ENCODE measurements around the gene C8A.

Gene C8A

GRCh38 chr1:56894014-56894413 lies 39.4 kb downstream of the C8A start:
- TF ChIP-seq, protein P1, sequence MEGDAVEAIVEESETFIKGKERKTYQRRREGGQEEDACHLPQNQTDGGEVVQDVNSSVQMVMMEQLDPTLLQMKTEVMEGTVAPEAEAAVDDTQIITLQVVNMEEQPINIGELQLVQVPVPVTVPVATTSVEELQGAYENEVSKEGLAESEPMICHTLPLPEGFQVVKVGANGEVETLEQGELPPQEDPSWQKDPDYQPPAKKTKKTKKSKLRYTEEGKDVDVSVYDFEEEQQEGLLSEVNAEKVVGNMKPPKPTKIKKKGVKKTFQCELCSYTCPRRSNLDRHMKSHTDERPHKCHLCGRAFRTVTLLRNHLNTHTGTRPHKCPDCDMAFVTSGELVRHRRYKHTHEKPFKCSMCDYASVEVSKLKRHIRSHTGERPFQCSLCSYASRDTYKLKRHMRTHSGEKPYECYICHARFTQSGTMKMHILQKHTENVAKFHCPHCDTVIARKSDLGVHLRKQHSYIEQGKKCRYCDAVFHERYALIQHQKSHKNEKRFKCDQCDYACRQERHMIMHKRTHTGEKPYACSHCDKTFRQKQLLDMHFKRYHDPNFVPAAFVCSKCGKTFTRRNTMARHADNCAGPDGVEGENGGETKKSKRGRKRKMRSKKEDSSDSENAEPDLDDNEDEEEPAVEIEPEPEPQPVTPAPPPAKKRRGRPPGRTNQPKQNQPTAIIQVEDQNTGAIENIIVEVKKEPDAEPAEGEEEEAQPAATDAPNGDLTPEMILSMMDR (IDR thresholded peaks at IDR 0.05; ENCODE audit: low read depth, low read length): no peak
- TF ChIP-seq POLR2A (IDR thresholded peaks at IDR 0.05; ENCODE audit: extremely low read depth, insufficient read length) (no peak), MYC (IDR thresholded peaks at IDR 0.05; ENCODE audit: low read depth, low read length) (no peak), MAX (IDR thresholded peaks at IDR 0.05; ENCODE audit: low read depth, low read length) (no peak)
- no peak overlapping the region for H3K4me3 ChIP-seq (ENCODE audit: low read depth, low read length)
- DNase-seq (ENCODE audit: low read depth): no peak

GRCh38 chr1:56897150-56898004 lies 42.8 kb downstream of the C8A start:
- TF ChIP-seq MYC (IDR thresholded peaks at IDR 0.05; ENCODE audit: low read depth, low read length): no peak
- TF ChIP-seq, protein P1 (IDR thresholded peaks at IDR 0.05; ENCODE audit: low read depth, low read length): no peak
- TF ChIP-seq POLR2A (IDR thresholded peaks at IDR 0.05; ENCODE audit: extremely low read depth, insufficient read length): no peak
- TF ChIP-seq MAX (IDR thresholded peaks at IDR 0.05; ENCODE audit: low read depth, low read length): no peak
- H3K4me3 ChIP-seq (ENCODE audit: low read depth, low read length): no peak overlapping the region
- DNase-seq (ENCODE audit: low read depth): no peak

- DNase-seq (ENCODE audit: low read depth): no peak
- TF ChIP-seq, protein P1 (IDR thresholded peaks at IDR 0.05; ENCODE audit: low read depth, low read length): no peak
- no peak for TF ChIP-seq MAX (IDR thresholded peaks at IDR 0.05; ENCODE audit: low read depth, low read length)
- no peak for TF ChIP-seq POLR2A (IDR thresholded peaks at IDR 0.05; ENCODE audit: extremely low read depth, insufficient read length)
- TF ChIP-seq MYC (IDR thresholded peaks at IDR 0.05; ENCODE audit: low read depth, low read length): no peak
- no peak overlapping the region for H3K4me3 ChIP-seq (ENCODE audit: low read depth, low read length)
These were observed 43.4 kb downstream of the C8A start for GRCh38 chr1:56898005-56898373.

GRCh38 chr1:56898879-56899278 lies 44.3 kb downstream of the C8A start:
- H3K4me3 ChIP-seq (ENCODE audit: low read depth, low read length): no peak overlapping the region
- TF ChIP-seq POLR2A (IDR thresholded peaks at IDR 0.05; ENCODE audit: extremely low read depth, insufficient read length) (no peak), MYC (IDR thresholded peaks at IDR 0.05; ENCODE audit: low read depth, low read length) (no peak), MAX (IDR thresholded peaks at IDR 0.05; ENCODE audit: low read depth, low read length) (no peak)
- TF ChIP-seq, protein P1 (IDR thresholded peaks at IDR 0.05; ENCODE audit: low read depth, low read length): no peak

GRCh38 chr1:56901716-56902115 lies 47.1 kb downstream of the C8A start:
- H3K4me3 ChIP-seq (ENCODE audit: low read depth, low read length): no peak overlapping the region
- DNase-seq (ENCODE audit: low read depth): no peak
- TF ChIP-seq POLR2A (IDR thresholded peaks at IDR 0.05; ENCODE audit: extremely low read depth, insufficient read length) (no peak), MAX (IDR thresholded peaks at IDR 0.05; ENCODE audit: low read depth, low read length) (no peak), MYC (IDR thresholded peaks at IDR 0.05; ENCODE audit: low read depth, low read length) (no peak)
- TF ChIP-seq, protein P1 (IDR thresholded peaks at IDR 0.05; ENCODE audit: low read depth, low read length): no peak

More at GRCh38 chr1:56898879-56899278, 44.3 kb downstream of the C8A start:
- DNase-seq (ENCODE audit: low read depth): no peak
